Measurements from ENCODE around the gene CPAMD8. TPM values are rescaled to one million over a fixed set of nuclear protein-coding genes. Genes with fewer than 3 reads are reported as not detected.

Gene CPAMD8
- total and polyA plus RNA-seq, 2 of the 8 experiments (the other 6 are each of a cell fraction or from before 2014, with no cell fraction given): 6.1 to 9.2 TPM

DNA sequence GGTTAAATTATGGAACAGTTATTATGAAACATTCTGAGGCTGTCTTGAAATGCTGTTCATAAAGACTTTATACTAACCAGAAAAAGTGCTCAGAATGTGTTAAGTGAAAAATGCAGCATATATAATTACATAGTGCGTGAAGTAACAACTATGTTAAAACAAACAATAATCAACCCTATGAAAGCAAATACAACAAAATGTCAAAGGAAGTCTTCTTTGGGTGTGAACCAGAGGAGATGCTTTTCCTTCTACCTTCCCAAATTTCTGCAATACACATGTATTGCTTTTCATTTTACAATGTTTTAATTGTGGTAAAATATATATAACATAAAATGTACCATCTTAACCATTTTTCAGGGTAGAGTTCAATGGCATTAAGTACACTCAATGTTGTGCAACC lies 92.1 kb downstream of the CPAMD8 start (continued):
- TF ChIP-seq, protein P1, sequence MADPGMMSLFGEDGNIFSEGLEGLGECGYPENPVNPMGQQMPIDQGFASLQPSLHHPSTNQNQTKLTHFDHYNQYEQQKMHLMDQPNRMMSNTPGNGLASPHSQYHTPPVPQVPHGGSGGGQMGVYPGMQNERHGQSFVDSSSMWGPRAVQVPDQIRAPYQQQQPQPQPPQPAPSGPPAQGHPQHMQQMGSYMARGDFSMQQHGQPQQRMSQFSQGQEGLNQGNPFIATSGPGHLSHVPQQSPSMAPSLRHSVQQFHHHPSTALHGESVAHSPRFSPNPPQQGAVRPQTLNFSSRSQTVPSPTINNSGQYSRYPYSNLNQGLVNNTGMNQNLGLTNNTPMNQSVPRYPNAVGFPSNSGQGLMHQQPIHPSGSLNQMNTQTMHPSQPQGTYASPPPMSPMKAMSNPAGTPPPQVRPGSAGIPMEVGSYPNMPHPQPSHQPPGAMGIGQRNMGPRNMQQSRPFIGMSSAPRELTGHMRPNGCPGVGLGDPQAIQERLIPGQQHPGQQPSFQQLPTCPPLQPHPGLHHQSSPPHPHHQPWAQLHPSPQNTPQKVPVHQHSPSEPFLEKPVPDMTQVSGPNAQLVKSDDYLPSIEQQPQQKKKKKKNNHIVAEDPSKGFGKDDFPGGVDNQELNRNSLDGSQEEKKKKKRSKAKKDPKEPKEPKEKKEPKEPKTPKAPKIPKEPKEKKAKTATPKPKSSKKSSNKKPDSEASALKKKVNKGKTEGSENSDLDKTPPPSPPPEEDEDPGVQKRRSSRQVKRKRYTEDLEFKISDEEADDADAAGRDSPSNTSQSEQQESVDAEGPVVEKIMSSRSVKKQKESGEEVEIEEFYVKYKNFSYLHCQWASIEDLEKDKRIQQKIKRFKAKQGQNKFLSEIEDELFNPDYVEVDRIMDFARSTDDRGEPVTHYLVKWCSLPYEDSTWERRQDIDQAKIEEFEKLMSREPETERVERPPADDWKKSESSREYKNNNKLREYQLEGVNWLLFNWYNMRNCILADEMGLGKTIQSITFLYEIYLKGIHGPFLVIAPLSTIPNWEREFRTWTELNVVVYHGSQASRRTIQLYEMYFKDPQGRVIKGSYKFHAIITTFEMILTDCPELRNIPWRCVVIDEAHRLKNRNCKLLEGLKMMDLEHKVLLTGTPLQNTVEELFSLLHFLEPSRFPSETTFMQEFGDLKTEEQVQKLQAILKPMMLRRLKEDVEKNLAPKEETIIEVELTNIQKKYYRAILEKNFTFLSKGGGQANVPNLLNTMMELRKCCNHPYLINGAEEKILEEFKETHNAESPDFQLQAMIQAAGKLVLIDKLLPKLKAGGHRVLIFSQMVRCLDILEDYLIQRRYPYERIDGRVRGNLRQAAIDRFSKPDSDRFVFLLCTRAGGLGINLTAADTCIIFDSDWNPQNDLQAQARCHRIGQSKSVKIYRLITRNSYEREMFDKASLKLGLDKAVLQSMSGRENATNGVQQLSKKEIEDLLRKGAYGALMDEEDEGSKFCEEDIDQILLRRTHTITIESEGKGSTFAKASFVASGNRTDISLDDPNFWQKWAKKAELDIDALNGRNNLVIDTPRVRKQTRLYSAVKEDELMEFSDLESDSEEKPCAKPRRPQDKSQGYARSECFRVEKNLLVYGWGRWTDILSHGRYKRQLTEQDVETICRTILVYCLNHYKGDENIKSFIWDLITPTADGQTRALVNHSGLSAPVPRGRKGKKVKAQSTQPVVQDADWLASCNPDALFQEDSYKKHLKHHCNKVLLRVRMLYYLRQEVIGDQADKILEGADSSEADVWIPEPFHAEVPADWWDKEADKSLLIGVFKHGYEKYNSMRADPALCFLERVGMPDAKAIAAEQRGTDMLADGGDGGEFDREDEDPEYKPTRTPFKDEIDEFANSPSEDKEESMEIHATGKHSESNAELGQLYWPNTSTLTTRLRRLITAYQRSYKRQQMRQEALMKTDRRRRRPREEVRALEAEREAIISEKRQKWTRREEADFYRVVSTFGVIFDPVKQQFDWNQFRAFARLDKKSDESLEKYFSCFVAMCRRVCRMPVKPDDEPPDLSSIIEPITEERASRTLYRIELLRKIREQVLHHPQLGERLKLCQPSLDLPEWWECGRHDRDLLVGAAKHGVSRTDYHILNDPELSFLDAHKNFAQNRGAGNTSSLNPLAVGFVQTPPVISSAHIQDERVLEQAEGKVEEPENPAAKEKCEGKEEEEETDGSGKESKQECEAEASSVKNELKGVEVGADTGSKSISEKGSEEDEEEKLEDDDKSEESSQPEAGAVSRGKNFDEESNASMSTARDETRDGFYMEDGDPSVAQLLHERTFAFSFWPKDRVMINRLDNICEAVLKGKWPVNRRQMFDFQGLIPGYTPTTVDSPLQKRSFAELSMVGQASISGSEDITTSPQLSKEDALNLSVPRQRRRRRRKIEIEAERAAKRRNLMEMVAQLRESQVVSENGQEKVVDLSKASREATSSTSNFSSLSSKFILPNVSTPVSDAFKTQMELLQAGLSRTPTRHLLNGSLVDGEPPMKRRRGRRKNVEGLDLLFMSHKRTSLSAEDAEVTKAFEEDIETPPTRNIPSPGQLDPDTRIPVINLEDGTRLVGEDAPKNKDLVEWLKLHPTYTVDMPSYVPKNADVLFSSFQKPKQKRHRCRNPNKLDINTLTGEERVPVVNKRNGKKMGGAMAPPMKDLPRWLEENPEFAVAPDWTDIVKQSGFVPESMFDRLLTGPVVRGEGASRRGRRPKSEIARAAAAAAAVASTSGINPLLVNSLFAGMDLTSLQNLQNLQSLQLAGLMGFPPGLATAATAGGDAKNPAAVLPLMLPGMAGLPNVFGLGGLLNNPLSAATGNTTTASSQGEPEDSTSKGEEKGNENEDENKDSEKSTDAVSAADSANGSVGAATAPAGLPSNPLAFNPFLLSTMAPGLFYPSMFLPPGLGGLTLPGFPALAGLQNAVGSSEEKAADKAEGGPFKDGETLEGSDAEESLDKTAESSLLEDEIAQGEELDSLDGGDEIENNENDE (IDR thresholded peaks at IDR 0.05; ENCODE audit: insufficient replicate concordance, low read length): no peak
- no peak for TF ChIP-seq RFX5 (IDR thresholded peaks at IDR 0.05; ENCODE audit: borderline replicate concordance, low read depth, low read length)
- no peak for TF ChIP-seq FOSL1 (IDR thresholded peaks at IDR 0.05; ENCODE audit: insufficient read depth, low read depth, low read length)
- TF ChIP-seq EZH2 (IDR thresholded peaks at IDR 0.05; ENCODE audit: low read depth, low read length, severe bottlenecking): no peak
- TF ChIP-seq, protein P2, sequence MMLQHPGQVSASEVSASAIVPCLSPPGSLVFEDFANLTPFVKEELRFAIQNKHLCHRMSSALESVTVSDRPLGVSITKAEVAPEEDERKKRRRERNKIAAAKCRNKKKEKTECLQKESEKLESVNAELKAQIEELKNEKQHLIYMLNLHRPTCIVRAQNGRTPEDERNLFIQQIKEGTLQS (IDR thresholded peaks at IDR 0.05; ENCODE audit: insufficient read depth, low read depth, low read length): no peak
- no peak for TF ChIP-seq KDM5A (IDR thresholded peaks at IDR 0.05; ENCODE audit: low read length)
- no peak for TF ChIP-seq CEBPB (IDR thresholded peaks at IDR 0.05; ENCODE audit: low read depth, low read length)
- no peak for TF ChIP-seq JUN (IDR thresholded peaks at IDR 0.05; ENCODE audit: low read depth, low read length)
- TF ChIP-seq YY1 (IDR thresholded peaks at IDR 0.05; ENCODE audit: low read depth, low read length): no peak
- TF ChIP-seq, protein P3, sequence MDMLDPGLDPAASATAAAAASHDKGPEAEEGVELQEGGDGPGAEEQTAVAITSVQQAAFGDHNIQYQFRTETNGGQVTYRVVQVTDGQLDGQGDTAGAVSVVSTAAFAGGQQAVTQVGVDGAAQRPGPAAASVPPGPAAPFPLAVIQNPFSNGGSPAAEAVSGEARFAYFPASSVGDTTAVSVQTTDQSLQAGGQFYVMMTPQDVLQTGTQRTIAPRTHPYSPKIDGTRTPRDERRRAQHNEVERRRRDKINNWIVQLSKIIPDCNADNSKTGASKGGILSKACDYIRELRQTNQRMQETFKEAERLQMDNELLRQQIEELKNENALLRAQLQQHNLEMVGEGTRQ (IDR thresholded peaks at IDR 0.05; ENCODE audit: low read length): no peak
- no peak for TF ChIP-seq BRCA1 (IDR thresholded peaks at IDR 0.05; ENCODE audit: low read depth, low read length)

Data from H1 (cell line).